ENCODE measurements around the gene JCAD. TPM values are rescaled to one million over a fixed set of nuclear protein-coding genes. Genes with fewer than 3 reads are reported as not detected.

Gene JCAD
- total and polyA plus RNA-seq, 9 of the 15 experiments (the other 6 are each of a cell fraction or from before 2014, with no cell fraction given), result not detected

DNA sequence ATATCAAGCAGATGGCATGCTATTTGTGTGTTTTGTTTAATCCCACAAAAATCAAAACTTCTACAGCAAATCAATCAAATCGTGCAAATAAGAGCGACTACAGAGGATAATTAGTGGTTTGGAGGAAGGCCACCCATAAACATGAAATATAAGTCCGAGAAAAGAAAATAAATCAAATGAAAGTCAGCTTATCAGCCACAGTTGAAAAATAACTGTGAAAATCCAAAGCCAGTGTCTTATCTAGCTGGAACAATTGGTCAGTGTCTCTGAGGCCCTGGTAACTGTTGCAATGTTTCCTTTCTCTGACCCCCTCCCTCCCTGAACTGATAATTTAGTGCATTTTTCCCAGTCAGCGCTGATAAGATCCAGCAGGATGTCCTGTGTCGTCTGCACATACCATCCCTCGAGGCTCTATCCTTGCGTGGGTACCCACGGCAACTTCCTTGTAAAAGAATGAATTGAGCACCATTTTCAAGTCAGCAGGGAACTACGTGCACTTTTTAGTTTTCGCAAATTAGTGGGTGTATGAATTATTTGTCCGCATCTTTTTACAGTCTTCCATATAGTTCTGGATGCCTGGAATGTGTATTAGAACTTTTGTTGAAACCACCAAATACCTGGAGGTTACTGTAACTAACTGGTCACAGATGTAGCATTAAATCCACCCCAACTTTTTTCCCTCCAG is 10.8 kb upstream of the JCAD start (continued):
- TF ChIP-seq FOXP1 (CRISPR knock-in tag; IDR thresholded peaks at IDR 0.05) (no peak), ZNF354B (CRISPR knock-in tag; IDR thresholded peaks at IDR 0.05) (0 out of 2 replicates have a peak, but pooled peaks have one; percentile 38), CAMTA2 (CRISPR knock-in tag; conservative IDR thresholded peaks at IDR 0.05) (no peak), FIP1L1 (IDR thresholded peaks at IDR 0.05; ENCODE audit: low read depth, low read length, poor library complexity, severe bottlenecking) (no peak), DDX20 (tag; IDR thresholded peaks at IDR 0.05; ENCODE audit: low read depth) (no peak), FOSL1 (tag; conservative IDR thresholded peaks at IDR 0.05) (peak; percentile 62), OTX1 (CRISPR knock-in tag; IDR thresholded peaks at IDR 0.05) (0 out of 2 replicates have a peak, but pooled peaks have one; percentile 55), FOXA3 (CRISPR knock-in tag; conservative IDR thresholded peaks at IDR 0.05 in 1 of 2, IDR thresholded peaks at IDR 0.05 in 1 of 2) (peak in 1 of 2 experiments; percentile 98; a peak in 2 of 4 replicates), ARNT (IDR thresholded peaks at IDR 0.05) (no peak), GABPB1 (CRISPR knock-in tag; IDR thresholded peaks at IDR 0.05) (no peak), ZKSCAN1 (IDR thresholded peaks at IDR 0.05; ENCODE audit: low read depth, low read length) (no peak), RBBP5 (IDR thresholded peaks at IDR 0.05; ENCODE audit: borderline replicate concordance, insufficient read depth, low read length, poor library complexity, severe bottlenecking) (no peak), ZNF785 (CRISPR knock-in tag; IDR thresholded peaks at IDR 0.05) (no peak)
- TF ChIP-seq, protein P1, sequence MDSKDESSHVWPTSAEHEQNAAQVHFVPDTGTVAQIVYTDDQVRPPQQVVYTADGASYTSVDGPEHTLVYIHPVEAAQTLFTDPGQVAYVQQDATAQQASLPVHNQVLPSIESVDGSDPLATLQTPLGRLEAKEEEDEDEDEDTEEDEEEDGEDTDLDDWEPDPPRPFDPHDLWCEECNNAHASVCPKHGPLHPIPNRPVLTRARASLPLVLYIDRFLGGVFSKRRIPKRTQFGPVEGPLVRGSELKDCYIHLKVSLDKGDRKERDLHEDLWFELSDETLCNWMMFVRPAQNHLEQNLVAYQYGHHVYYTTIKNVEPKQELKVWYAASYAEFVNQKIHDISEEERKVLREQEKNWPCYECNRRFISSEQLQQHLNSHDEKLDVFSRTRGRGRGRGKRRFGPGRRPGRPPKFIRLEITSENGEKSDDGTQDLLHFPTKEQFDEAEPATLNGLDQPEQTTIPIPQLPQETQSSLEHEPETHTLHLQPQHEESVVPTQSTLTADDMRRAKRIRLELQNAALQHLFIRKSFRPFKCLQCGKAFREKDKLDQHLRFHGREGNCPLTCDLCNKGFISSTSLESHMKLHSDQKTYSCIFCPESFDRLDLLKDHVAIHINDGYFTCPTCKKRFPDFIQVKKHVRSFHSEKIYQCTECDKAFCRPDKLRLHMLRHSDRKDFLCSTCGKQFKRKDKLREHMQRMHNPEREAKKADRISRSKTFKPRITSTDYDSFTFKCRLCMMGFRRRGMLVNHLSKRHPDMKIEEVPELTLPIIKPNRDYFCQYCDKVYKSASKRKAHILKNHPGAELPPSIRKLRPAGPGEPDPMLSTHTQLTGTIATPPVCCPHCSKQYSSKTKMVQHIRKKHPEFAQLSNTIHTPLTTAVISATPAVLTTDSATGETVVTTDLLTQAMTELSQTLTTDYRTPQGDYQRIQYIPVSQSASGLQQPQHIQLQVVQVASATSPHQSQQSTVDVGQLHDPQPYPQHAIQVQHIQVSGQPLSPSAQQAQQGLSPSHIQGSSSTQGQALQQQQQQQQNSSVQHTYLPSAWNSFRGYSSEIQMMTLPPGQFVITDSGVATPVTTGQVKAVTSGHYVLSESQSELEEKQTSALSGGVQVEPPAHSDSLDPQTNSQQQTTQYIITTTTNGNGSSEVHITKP (IDR thresholded peaks at IDR 0.05; ENCODE audit: partially characterized antibody), result no peak
- TF ChIP-seq, protein P2, sequence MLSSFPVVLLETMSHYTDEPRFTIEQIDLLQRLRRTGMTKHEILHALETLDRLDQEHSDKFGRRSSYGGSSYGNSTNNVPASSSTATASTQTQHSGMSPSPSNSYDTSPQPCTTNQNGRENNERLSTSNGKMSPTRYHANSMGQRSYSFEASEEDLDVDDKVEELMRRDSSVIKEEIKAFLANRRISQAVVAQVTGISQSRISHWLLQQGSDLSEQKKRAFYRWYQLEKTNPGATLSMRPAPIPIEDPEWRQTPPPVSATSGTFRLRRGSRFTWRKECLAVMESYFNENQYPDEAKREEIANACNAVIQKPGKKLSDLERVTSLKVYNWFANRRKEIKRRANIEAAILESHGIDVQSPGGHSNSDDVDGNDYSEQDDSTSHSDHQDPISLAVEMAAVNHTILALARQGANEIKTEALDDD (IDR thresholded peaks at IDR 0.05), result no peak
- TF ChIP-seq, protein P3, sequence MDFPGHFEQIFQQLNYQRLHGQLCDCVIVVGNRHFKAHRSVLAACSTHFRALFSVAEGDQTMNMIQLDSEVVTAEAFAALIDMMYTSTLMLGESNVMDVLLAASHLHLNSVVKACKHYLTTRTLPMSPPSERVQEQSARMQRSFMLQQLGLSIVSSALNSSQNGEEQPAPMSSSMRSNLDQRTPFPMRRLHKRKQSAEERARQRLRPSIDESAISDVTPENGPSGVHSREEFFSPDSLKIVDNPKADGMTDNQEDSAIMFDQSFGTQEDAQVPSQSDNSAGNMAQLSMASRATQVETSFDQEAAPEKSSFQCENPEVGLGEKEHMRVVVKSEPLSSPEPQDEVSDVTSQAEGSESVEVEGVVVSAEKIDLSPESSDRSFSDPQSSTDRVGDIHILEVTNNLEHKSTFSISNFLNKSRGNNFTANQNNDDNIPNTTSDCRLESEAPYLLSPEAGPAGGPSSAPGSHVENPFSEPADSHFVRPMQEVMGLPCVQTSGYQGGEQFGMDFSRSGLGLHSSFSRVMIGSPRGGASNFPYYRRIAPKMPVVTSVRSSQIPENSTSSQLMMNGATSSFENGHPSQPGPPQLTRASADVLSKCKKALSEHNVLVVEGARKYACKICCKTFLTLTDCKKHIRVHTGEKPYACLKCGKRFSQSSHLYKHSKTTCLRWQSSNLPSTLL (IDR thresholded peaks at IDR 0.05), result no peak
- TF ChIP-seq, protein P4, sequence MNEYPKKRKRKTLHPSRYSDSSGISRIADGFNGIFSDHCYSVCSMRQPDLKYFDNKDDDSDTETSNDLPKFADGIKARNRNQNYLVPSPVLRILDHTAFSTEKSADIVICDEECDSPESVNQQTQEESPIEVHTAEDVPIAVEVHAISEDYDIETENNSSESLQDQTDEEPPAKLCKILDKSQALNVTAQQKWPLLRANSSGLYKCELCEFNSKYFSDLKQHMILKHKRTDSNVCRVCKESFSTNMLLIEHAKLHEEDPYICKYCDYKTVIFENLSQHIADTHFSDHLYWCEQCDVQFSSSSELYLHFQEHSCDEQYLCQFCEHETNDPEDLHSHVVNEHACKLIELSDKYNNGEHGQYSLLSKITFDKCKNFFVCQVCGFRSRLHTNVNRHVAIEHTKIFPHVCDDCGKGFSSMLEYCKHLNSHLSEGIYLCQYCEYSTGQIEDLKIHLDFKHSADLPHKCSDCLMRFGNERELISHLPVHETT (CRISPR knock-in tag; conservative IDR thresholded peaks at IDR 0.05 in 1 of 2, IDR thresholded peaks at IDR 0.05 in 1 of 2), result 0 out of 4 replicates have a peak, but pooled peaks of 1 of the 2 experiments have one; percentile 46

All from K562 (cell line).